DMS153 treated with DMSO at 0.1 percent for 48 hours (cell line): ENCODE measurements around the gene TRIM26.

Experiments used
- DNase-seq: peaks from one replicate; lab custom pipeline; 2025; ENCODE audit not compliant: unreplicated experiment; lab: John Stamatoyannopoulos, UW

Gene TRIM26

GRCh38 chr6:30211899-30212298 lies 1.3 kb downstream of the TRIM26 start:
- DNase-seq: no peak

- DNase-seq: no peak
Observed at GRCh38 chr6:30211306-30211705, 1.9 kb downstream of the TRIM26 start.

- DNase-seq: no peak
Observed at GRCh38 chr6:30207619-30208295, 5.4 kb downstream of the TRIM26 start.

GRCh38 chr6:30206799-30207618 lies 6.2 kb downstream of the TRIM26 start:
- DNase-seq: no peak

- no peak for DNase-seq
Observed at GRCh38 chr6:30206152-30206551, 7.1 kb downstream of the TRIM26 start.

- DNase-seq: no peak
Observed at GRCh38 chr6:30204116-30204515, 9.1 kb downstream of the TRIM26 start.

- DNase-seq: no peak
Observed at GRCh38 chr6:30202366-30202765, 10.8 kb downstream of the TRIM26 start.

DNA sequence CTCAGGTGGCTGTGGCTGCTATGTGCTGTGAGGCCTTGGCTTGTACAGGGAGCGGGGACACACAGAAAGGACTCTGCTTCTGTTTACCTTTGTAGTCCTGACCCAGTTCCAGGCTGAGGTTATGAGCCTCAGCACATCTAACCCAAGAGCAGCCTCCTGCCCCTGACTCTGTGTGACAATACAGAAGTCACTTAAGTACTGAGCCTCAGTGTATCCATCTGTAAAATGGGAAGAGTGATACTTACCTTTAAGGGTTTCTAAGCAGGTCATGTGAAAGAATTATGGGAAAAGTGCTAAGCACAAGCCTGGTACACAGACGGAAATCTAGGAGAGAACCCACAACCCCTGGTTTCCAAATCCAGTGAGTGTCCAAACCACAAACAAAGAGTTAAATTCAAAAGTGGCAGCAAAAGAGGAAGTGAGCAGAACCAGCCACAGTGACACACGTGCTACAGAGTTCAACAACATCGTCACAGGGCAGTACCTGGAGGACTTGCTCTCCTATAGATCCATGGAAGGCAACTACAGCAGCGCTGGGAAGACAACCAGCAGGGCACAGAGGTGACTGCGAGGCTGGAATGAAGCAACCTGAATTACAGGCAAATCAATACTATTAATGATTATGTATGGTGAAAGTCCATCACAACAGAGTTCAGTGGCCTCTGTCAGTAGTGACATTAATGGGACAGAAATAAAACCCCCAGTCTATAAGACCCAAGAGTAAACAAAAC lies 12.5 kb downstream of the TRIM26 start:
- DNase-seq: no peak

DNA sequence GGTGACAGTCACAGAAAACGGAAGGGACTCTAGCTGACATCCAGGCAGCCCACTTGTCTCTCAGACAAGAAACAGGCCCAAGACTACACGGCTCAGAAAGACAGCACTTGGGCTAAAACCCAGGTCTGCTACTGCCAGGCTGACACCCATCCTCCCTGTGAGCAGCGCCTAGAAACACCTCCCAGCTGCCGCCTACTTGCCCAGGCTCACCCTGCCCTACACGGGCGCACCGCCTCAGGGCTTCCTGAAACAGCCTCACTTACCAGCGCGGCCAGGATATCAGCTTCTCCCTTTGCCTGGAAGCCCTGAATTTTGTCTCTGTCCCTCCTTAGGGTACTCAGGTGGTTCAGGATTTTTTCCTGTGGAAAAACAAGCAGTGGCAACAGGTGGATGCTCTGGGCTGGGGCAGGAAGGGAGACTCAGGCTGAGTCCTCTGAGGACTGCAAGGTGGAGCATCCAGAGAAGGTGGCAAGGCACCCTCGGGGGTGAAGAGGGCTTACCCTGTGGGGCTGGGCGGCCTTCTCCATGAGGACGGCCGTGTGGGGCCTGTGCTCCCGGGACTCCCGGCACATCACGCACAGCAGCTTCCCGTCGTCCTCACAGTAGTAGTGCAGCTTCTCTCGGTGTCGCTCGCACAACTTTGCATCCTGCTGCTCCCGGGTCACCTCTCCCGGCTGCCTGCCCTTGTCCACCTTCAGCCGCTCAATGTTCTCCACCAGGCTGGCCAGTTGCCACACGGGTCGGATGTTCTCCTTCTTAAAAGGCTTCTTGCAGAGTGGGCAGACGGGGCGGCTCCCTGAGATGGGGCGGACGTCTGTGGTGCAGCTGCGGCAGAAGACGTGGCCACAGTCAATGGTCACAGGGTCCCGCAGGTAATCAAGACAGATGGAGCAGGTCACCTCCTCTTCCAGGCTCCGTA lies 14.8 kb downstream of the TRIM26 start:
- DNase-seq: no peak

GRCh38 chr6:30196376-30196775 lies 16.8 kb downstream of the TRIM26 start:
- DNase-seq: no peak

- DNase-seq: no peak
Observed at GRCh38 chr6:30195951-30196350, 17.3 kb downstream of the TRIM26 start.

- no peak for DNase-seq
Observed at GRCh38 chr6:30194797-30195690, 18.2 kb downstream of the TRIM26 start.

- no peak for DNase-seq
Observed at GRCh38 chr6:30192076-30192475, 21.1 kb downstream of the TRIM26 start.

GRCh38 chr6:30188541-30188940 lies 24.7 kb downstream of the TRIM26 start:
- no peak for DNase-seq

- DNase-seq: no peak
Observed at GRCh38 chr6:30185846-30186484, 27.2 kb downstream of the TRIM26 start.

DNA sequence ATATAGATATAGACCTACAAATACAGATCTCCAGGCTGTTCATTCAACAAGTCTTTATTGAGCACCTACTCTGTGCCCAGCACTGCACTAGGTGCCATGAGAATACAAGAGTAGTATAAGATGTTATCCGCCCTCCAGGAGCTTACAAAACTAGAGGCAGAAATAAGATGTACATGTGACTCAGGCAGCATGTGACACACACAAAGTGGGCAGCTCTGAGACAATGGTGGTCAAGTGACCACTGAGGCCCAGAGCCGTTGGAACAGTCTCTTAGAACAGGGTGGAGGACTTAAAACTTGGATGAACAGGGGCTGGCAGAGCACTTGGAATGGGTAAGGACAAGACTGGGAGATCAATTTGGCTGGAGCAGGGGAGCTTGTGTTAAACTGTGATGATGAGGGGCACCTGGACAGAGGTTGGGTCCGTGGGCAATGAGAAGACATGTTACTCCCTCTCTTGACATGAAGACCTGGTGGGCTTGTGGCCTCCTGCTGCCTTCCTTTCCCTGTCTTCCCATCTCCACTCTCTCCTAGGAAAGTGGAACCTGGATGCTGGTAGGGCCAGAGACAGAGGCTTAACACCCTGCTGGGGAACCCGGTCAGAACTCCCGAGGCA lies 28.7 kb downstream of the TRIM26 start:
- no peak for DNase-seq

DNA sequence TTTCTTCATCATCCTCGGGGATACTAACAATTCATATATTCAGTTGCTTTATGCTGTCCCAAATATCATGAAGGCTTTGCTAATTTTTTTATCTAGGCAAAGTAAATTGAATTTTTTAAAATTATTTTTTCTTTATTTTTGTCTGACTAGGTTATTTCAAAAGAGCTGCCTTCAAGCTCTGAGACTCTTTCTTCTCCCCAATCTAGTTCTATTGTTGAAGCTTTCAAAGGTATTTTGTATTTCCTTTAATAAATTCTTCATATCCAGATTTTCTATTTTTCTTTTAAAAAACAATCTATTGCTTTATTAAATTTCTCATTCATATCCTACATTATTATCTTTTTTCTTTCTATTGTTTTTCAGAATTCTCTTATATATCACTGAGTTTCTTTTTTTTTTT lies 33.1 kb downstream of the TRIM26 start:
- no peak for DNase-seq

- no peak for DNase-seq
Observed at GRCh38 chr6:30178837-30179236, 34.4 kb downstream of the TRIM26 start.

GRCh38 chr6:30175765-30176164 lies 37.4 kb downstream of the TRIM26 start:
- DNase-seq: no peak
